Body of pancreas (tissue), 4 donors: Measurements from ENCODE around the gene CPEB4. TPM values are rescaled to one million over a fixed set of nuclear protein-coding genes. Genes with fewer than 3 reads are reported as not detected.

Experiments used
- ATAC-seq: fragments of 150-250 bp; one replicate; pipeline ENCODE4 v1.9.1; 2016
- DNase-seq, 4 donors: peaks; one replicate each; pipeline ENCODE4 v3.0.0-alpha.2; 2019
- H3K27ac ChIP-seq, 4 donors: fragments of 200-600 bp; sonication (generic); 1 replicate in 3 of 4; 2 replicates in 1 of 4; pipeline versions ENCODE4 v1.5.1 to v1.6.1; 2016 to 2019; ENCODE audit warnings: mild to moderate bottlenecking in 1 of 4, mixed read lengths in 1 of 4, moderate library complexity in 1 of 4
- H3K27me3 ChIP-seq, 2 donors: fragments of 200-600 bp; sonication (generic); one replicate each; pipeline ENCODE4 v1.6.0; 2016; ENCODE audit warnings: mild to moderate bottlenecking in 1 of 2
- H3K36me3 ChIP-seq, 2 donors: fragments of 200-600 bp; sonication (generic); replicated peaks in 1 of 2; 2 replicates each; pipeline ENCODE4 v1.5.1; 2016; ENCODE audit warnings: low read depth in 2 of 2; ENCODE audit not compliant: insufficient read depth in 1 of 2
- H3K4me1 ChIP-seq: fragments of 200-600 bp; sonication (generic); one replicate; pipeline ENCODE4 v1.6.0; 2016
- H3K4me3 ChIP-seq, 2 donors: fragments of 200-600 bp; sonication (generic); 1 replicate in 1 of 2; 2 replicates in 1 of 2; pipeline ENCODE4 v1.5.1; 2016 to 2019
- H3K9me3 ChIP-seq, 3 donors: fragments of 200-600 bp; sonication (generic); 1 replicate in 2 of 3; 2 replicates in 1 of 3; pipeline ENCODE4 v1.5.1; 2016
- CTCF ChIP-seq, 7 experiments: fragments of 450-650 bp in 4 of 7; fragments of 200-600 bp in 3 of 7; sonication (generic) in 3 of 7; IDR thresholded peaks; one replicate each; pipeline ENCODE4 v1.5.1; 2016 to 2019; ENCODE audit warnings: antibody characterized with exemption in 7 of 7
- POLR2A ChIP-seq, 3 donors: fragments of 450-650 bp; IDR thresholded peaks; one replicate each; pipeline ENCODE4 v1.6.1; 2016; ENCODE audit warnings: antibody characterized with exemption in 3 of 3, mild to moderate bottlenecking in 2 of 3
- WGBS, 2 donors: methylation state at CpG; one replicate each; pipeline ENCODE4 v1.1.5; 2017; 5-methylcytosine and 5-hydroxymethylcytosine counted together
- intact Hi-C: fragments of 100-400 bp; cut with DNase I; formaldehyde crosslinking; loops from one replicate; pipeline ENCODE4 v1.15.1; 2023
- total RNA-seq, 2 donors: library from RNA; depleted of rRNA; stranded (reverse); fragments of >200 nt; gene quantifications; one replicate each; pipeline ENCODE4 v1.1.0, GENCODE V29; 2016

The CPEB4 gene
- total RNA-seq, 2 donors from 2014 or later: 35.3 to 35.6 TPM

DNA sequence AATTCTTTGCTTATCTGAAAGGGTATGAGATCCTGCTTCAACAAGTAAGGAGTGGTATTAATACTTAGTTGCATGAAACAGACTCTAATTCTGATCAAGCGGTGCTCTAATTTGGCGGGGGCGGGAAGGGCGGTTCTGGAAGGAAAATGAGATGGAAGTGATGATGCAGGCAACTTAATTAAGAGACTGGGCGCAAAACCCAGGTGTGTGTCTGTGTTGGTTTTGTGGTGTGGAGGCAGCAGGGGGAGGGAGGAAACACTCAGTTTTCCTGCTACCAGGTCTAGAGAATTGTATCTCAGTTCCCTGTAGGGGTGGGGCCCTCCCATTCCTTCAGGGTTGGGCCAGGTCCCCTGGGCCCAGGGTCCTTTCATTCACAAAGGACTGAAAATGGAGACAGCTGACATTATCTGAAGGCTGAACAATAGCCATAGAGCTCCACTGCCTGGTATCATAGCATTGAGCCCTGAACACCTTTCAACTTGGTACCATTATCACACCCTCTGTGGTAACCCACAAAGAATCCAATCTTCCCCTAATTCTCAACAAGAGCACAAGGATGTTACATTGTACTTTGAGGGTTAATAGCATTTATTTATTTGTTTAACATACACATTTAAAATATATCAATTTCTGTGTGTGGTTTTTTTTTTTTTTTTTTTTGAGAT is 83.7 kb downstream of the CPEB4 start:
- H3K9me3 ChIP-seq: no peaks in the 10 kb centered on the region
- no peak for TF ChIP-seq CTCF (IDR thresholded peaks at IDR 0.05)
- TF ChIP-seq POLR2A (IDR thresholded peaks at IDR 0.05): no peak
- ATAC-seq (no peak), DNase-seq (no peak)
- 95 to 96% methylated on average over 5 of the region's 5 CpGs for WGBS, 2 donors
- H3K4me3 ChIP-seq: no peak overlapping the region
- H3K27me3 ChIP-seq: no peaks in the 10 kb centered on the region
- no peak overlapping the region for H3K27ac ChIP-seq
- H3K36me3 ChIP-seq: no peaks in the 10 kb centered on the region
- peaks cover 15% of the 10 kb centered on the region for H3K4me1 ChIP-seq
- intact Hi-C loops: loop anchor here (5.0 kb wide), 1 partner anchor 350 kb away; no protein-coding TSS in a partner anchor

GRCh38 chr5:173972607-173972924 is 84.4 kb downstream of the CPEB4 start:
- Histone ChIP-seq H3K4me3 (peak overlapping the region in 1 of 2 donors; percentile 42), H3K27me3 (no peaks in the 10 kb centered on the region), H3K27ac (peak overlapping the region; percentile 64 to 85 (median 70)), H3K36me3 (no peaks in the 10 kb centered on the region), H3K4me1 (peaks cover 15% of the 10 kb centered on the region), H3K9me3 (no peaks in the 10 kb centered on the region)
- WGBS, 2 donors: 45 to 59% methylated on average over 6 of the region's 6 CpGs
- TF ChIP-seq POLR2A (IDR thresholded peaks at IDR 0.05) (no peak), CTCF (IDR thresholded peaks at IDR 0.05) (peak in 1 of 7 experiments; percentile 33)
- no peak for DNase-seq
- intact Hi-C loops: loop anchor here (5.0 kb wide), 1 partner anchor 350 kb away; no protein-coding TSS in a partner anchor
- ATAC-seq: no peak

DNA sequence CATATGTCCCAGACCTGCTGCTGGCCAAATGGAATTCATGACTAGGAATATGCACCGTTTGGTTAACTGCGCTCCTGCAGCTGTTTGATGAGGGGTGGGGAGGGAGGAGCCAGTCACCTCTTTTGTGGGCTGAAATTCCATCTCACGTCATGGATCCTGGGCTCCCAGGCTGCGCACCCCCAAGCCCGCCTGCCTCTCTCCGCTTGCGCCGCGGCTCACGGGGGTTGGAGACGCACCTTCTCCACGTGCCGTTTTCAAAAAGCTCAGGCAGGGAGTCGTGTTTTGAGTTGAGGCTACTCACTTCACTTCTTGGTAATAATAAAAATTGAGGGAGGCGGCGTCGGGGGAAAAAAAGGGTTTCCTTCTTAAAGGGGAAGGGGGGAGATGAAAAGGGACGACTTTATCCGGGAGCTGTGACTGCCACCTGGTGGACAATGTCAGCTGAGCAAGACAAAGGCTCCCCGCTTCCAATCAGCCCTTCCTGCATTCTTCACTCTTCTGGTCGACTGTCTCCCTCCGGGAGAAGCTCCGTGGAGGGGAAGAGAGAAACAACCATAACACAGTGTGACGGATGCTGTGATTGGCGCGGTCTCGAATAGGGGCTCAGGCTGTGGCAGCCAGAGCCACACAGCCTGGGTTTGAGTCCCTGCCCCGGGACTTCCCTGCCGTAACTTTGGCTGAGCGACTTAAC is 84.9 kb downstream of the CPEB4 start:
- intact Hi-C loops: loop anchor here (5.0 kb wide), 1 partner anchor 351 kb away; no protein-coding TSS in a partner anchor

DNA sequence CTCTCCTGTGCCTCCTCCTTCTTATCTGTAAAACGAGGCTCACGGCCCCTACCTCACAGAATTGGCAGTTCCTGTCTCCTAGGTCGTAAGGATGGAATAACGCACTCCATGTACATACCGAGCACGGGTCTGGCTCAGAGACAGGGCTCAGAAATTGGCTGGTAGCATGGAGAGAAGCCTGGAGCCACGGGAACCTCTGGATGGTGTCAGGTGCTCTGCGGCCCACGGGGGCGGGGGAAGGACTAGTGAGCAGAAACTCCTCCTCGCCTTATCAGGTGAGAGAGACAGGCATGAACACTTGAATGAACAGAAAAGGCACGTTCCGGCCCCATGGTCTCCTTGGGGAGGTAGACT is 85.4 kb downstream of the CPEB4 start:
- 5 to 9% methylated on average over 9 to 13 of the region's 13 CpGs for WGBS, 2 donors
- TF ChIP-seq POLR2A (IDR thresholded peaks at IDR 0.05) (no peak), CTCF (IDR thresholded peaks at IDR 0.05) (no peak)
- intact Hi-C loops: loop anchor here (5.0 kb wide), 1 partner anchor 351 kb away; no protein-coding TSS in a partner anchor
- Histone ChIP-seq H3K9me3 (no peaks in the 10 kb centered on the region), H3K36me3 (no peaks in the 10 kb centered on the region), H3K27me3 (no peaks in the 10 kb centered on the region), H3K4me1 (peaks cover 15% of the 10 kb centered on the region), H3K27ac (peak overlapping the region; percentile 64 to 85 (median 70)), H3K4me3 (peak overlapping the region; percentile 5 to 42)
- ATAC-seq (peak; percentile 73), DNase-seq (peak; percentile 68 to 85 (median 79))

More for the DNA sequence above, 84.9 kb downstream of the CPEB4 start:
- Histone ChIP-seq H3K36me3 (no peaks in the 10 kb centered on the region), H3K27ac (peak overlapping the region; percentile 64 to 85 (median 70)), H3K9me3 (no peaks in the 10 kb centered on the region), H3K4me1 (peaks cover 15% of the 10 kb centered on the region), H3K4me3 (peak overlapping the region; percentile 5 to 42), H3K27me3 (no peaks in the 10 kb centered on the region)
- WGBS, 2 donors: 1 to 3% methylated on average over 30 of the region's 30 CpGs
- ATAC-seq (peak; percentile 91), DNase-seq (peak; percentile 88 to 93 (median 90))
- TF ChIP-seq POLR2A (IDR thresholded peaks at IDR 0.05) (peak in 2 of 3 donors; percentile 27 to 36), CTCF (IDR thresholded peaks at IDR 0.05) (peak; percentile 81 to 97 (median 93))
